NCI-H510A (cell line): ENCODE measurements around the gene BNC2.

ENCODE experiments used
- DNase-seq: peaks from one replicate; lab custom pipeline; 2025; lab: John Stamatoyannopoulos, UW

The BNC2 gene

GRCh38 chr9:16675131-16675530 lies 195.3 kb downstream of the BNC2 start:
- DNase-seq, result no peak

DNA sequence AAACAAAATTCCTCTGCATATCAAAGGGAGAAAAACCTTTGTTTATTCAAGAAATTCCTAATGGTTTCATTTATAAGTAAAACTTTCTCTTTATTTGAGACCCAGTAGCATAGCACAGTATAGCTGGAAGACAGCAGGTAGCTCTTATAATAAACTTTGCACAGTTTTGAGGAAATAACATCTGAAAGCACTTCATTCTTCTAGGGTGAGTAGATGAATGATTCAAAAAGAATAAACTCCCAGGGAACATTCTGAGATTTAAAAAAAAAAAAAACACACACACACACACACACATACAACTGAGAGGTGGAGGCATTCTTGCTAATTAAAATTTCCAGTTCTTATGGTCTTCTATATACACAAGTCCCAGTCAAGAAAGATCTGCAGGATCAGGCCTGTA lies 197.3 kb downstream of the BNC2 start:
- no peak for DNase-seq

DNA sequence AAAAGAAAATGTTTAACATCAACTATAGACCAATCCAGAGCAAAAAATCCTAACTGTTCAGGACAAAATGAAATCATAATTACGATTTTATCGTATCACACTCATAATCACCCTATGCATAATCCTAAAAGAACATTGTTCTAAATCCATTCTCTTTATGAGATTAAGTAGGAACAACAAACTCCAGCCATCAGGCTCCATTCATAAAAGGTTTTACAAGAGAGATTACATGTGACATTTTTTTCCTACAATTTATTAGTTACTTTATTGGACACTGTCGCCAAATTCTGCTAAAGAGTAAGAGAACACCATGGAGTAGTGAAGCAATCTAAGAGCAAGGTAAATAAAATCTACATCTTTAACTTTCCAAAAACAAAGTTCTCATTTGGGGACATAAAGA lies 198.0 kb downstream of the BNC2 start:
- DNase-seq, result no peak

GRCh38 chr9:16671591-16672137 lies 198.8 kb downstream of the BNC2 start:
- no peak for DNase-seq

- DNase-seq, result no peak
Measured at GRCh38 chr9:16670791-16671190, 199.7 kb downstream of the BNC2 start.

GRCh38 chr9:16668734-16669295 lies 201.7 kb downstream of the BNC2 start:
- no peak for DNase-seq

GRCh38 chr9:16664211-16664610 lies 206.3 kb downstream of the BNC2 start:
- DNase-seq, result no peak

DNA sequence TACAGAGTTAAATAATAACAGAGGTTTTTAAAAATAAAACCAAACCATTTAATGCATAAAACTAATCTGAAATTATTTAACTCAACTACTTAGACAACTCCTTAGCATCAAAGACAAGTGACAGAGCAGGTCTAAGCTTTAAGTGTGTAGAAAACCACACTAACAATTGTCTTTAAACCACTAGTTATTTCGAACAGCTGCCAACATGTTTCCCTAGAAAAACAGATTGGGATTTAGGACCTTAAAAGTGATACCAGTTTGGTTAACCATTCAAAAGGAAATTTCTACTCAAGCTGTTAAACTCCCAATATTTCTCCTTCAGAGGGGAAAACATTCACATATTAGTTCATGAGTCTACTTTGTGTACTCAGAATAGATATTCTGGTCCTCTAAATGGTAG lies 208.7 kb downstream of the BNC2 start:
- no peak for DNase-seq

GRCh38 chr9:16659096-16659495 lies 211.4 kb downstream of the BNC2 start:
- DNase-seq, result no peak

DNA sequence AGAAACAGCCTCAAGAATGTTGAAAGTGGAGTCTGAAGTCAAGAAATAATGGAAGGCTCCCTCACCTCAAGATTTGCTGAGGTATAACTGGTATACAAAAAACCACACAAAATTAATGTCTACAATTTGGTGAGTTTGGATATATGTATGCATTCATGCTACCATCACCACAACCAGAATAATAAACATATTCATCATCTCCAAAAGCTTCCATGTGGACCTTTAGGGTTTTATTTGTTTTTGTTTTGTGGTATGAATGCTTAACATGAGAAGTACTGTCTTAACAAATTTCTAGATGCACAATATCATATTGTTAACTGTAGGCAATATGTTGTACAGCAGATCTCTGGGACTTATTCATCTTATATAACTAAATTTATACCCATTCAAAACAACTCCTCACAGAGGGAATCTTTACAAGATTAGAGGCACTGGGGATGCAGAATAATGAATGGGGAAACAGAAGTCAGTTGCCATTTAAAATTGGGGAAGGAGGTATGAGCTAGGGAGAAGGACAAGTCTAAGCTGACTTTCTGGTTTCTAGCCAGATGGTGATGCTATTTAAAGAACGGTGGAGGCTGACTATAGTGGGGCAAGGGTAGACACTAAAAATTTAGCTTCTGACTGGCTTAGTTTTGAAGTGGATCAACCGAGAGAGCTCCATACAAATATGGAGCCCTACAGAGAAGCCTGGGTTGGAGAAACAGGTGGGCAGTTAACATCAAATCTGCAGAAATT lies 213.9 kb downstream of the BNC2 start:
- DNase-seq, result no peak

DNA sequence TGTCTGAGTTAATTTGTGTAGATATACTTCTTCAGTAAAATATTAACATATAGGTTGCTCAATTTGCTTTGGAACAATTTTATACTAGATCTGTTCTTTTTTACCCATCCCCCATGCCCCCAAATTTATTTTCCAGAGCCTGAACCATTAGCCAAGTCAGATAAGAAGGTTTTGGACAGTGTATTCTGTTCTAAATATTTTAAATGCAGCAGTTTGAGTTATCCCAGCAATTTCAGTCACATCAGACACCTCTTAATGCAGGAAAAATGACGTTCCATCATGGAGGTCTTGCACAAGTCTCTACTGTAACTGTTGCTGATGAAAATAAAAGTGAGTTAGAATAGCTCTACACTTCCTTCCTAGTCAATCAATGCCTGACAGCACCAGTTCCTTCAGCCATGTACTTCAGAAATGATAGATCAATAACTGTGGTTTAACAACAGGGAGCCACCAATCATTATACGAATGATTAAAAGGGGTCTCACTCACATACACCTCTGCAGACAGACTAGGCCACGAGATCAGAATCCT lies 215.8 kb downstream of the BNC2 start:
- no peak for DNase-seq

DNA sequence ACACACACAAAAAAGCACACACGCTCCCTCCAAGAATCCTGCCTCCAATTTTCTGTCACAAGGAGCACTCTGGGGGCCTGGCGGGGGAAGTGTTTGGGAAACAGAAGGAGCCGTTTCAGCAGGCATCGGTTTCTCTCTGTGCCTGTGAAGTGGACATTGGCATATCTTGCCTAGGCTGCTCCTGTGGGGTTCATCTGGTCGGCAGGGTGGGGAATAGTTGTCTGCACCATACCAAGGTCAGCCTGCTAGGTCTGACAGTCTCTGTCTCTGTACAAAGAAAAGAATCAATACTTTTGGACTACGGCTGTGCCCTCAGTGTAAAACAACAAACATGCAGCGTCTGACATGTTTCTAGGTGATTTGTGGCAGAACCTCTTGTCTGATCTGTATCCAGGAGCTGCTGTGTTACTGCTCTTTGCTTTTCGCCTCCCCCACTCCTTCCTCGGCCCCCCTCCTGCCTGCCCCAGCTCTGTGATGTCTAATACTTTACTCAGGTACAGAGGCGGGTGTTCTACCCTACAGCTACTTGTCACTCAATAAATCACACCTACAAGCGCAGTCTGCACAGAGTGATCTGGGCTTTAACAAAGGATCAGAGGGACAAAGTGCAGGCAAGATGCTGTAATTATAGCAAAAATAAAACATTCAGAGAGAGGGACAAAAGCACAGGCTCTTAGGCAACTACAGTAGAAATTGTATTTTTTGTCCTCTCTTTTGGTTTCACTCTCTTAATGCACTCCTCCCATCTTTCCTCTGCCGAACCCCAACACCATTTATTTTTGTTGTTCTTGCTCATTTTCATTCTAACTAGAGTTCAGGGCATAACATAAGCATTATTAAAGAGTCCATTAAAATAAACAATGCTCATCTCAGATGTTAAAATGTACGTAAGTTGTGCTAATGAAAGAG lies 216.7 kb downstream of the BNC2 start:
- DNase-seq, result no peak

GRCh38 chr9:16652582-16652981 lies 217.9 kb downstream of the BNC2 start:
- no peak for DNase-seq

DNA sequence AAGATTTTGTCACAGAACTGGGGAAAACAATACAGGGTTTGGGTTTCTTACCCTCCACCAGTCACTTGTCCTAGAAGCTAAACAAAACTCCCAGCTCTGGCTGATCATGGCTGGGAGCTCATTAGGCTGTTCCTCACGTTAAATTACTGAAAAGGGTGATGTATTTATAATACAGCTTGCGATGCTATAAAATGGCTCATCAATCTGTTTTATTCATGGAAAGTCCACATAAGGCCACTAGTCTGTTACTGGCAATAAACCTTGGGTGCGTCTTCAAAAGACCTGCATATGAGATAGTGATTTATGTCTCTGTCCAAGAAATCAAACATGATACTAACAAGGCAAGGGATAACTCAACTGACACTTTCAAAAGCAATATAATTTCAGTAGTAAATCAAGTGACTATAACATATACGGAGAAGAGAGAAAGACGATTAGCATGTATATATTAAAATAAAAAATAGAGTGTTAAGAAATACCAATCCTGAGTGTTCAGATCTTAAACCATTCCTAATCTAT lies 219.0 kb downstream of the BNC2 start:
- DNase-seq, result no peak

DNA sequence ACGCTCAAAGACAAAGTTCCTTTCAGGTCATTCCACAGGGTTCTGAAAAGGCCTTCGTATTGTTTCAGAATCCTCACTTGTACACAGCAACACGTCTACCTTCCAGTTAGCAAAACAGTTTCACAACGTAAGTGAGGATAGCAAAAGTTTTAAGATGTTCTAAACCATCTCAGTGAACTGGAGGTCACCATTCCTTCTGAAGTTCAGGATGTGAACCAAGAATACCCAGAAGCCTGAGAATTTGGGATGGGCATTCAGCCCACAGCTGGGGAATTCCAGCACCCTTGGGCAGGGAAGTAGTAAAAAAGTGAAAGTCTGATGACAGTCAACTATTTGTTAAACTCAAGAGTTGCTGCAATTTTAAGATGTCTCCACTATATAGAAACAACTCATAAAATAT lies 224.5 kb downstream of the BNC2 start:
- DNase-seq, result no peak

DNA sequence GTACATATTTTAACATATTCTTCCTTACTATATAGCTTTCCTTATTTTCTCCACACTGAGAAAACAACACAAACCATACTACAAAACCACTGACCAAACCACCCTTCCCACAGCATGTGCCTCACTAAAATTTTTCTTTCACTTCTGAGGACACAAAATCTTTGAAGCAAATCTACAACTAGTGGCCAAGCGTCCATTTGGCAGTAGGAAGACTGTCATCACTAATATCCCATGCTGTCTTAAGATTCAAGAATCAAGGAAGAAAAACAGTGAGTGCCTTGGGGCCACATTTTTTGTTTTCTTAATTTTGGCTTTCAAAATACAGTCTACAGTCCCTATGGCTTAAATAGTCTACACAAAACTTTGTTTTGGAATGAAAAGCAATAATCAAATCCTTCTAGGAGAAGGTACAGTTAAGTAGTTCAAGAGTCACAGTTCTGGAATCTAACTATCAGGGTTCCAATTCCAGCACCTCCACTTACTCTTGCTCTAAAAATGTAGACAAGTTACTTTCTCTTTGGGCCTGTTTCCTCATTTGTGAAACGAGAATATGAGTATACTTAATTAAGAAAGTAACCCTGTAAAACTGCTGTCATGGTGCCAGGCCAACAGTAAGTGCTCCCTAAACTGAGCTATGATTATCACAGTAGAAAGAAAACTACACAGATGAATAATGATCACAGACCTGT lies 227.9 kb downstream of the BNC2 start:
- DNase-seq, result no peak

DNA sequence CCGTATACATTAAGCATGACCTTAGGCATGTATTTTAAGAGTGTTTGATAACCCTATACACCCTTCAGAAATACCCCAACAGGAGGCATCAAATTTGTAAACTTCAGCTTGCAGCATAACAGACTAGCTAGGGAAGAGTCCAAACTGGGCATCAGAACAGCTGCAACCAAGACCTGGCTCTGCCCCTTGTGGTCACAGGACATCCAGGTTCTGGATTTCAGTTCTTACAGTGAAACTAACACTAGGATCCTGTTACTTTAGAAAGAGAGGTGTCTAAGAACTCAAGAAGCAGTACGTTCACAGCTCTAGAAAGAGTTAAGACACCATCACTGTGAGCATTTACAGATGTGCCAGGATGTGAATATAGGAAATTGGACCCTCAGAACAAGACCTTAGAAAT lies 229.8 kb downstream of the BNC2 start:
- no peak for DNase-seq

DNA sequence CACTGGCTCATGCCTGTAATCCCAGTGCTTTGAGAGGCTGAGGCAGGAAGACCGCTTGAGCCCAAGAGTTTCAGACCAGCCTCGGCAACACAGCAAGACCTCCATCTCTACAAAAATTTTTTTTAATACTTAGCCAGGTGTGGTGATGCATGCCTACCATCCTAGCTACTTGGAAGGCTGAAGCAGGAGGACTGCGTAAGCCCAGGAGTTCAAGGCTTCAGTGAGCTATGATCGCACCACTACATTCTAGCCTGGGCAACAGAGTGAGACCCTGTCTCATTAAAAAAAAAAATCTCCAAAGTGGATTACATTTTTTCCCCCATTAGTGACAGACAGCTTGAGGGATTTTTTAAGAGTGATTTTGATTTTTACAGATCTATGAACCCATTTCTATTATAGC lies 230.8 kb downstream of the BNC2 start:
- DNase-seq, result no peak

GRCh38 chr9:16637911-16638310 lies 232.6 kb downstream of the BNC2 start:
- DNase-seq, result no peak

DNA sequence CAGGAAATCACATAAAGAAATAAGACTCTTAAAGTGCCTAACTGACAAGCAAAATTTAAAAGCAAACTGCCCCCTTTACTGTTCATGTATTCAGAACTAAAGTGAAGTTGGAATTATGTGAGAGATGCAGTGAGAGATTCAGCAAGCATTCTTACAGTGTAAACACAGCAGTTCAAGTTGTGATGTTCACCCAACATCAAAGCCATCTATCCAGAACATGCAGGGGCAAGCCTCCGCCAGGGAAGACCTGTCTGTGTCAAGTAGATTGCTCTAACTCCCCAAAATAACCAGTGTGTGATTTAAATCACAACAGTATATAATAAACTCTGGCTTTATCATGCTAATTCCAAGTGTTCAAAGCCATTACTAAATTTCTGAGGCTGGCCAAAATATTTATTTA lies 233.3 kb downstream of the BNC2 start:
- DNase-seq, result no peak

DNA sequence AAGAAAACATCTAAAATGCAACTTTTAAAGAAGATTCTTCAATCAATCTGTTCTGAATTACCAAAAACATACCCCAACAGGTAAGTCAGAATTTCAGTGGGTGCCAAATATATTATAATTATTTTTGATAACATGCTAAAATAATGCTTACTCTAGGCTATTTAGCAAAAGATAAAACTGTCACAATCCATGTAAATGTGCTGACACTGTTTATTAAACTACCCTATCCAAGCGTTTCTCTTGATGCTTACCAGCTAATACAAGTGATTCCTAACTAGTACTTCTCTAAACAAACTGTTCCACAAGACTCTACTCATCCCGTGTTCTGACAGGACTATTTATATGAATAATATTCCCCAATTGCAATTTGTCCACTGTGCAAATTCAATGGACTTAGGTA lies 236.7 kb downstream of the BNC2 start:
- DNase-seq, result no peak

DNA sequence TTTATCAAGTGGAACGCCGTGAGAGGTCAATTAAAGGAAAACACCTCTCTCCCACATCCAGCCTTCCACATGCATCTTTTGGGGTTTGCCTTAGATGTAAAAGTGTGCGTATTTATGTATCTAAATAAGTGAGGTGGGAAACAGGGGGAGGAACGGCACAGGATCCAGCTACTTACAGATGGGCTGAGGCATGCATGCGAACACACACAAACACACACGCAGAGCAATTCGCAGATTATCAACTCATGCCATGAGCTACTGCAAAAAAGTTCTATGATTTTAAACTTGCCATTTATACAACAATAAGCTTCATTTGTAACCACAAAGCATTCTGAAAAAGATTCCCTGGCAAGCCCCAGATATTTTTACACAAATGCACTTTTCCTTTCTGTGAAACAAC lies 242.1 kb downstream of the BNC2 start:
- no peak for DNase-seq
